OCI-LY7 (cell line): Measurements from ENCODE around the gene VSIG4.

Experiments used
- CTCF ChIP-seq: fragments of 200-600 bp; sonication (generic); conservative IDR thresholded peaks from 2 replicates; pipeline ENCODE4 v1.5.1; 2014; ENCODE audit warnings: mild to moderate bottlenecking, antibody characterized with exemption, low read length, moderate library complexity, mixed read lengths
- EZH2phosphoT487 ChIP-seq: fragments of 200-600 bp; sonication (generic); IDR thresholded peaks from 2 replicates; pipeline ENCODE4 v1.6.1; 2018; ENCODE audit warnings: low read depth, borderline replicate concordance, mild to moderate bottlenecking, mixed run types, antibody characterized with exemption, low read length, moderate library complexity, mixed read lengths

GRCh38 chrX:66000178-66000577, 39.7 kb downstream of the VSIG4 start:
- TF ChIP-seq CTCF (no peak), EZH2phosphoT487 (no peak)
